Activated CD8-positive, alpha-beta memory T cell treated with anti-CD3 and anti-CD28 coated beads, Interleukin-2, amount 10 ng/mL, durations not matched to agents 7 days and 5 days (primary cell): ENCODE measurements around the gene HPSE. TPM values are rescaled to one million over a fixed set of nuclear protein-coding genes. Genes with fewer than 3 reads are reported as not detected.
"Not testable (repeated sequence)": the region's sequence is repeated elsewhere in the genome, so short reads cannot be mapped to it uniquely, and the experiment has no call there.

ENCODE experiments used
- ATAC-seq: fragments of 150-1000 bp; cut with Tn5 transposase; one replicate; pipeline ENCODE4 v1.10.0; 2021; ENCODE audit warnings: moderate library complexity
- CTCF ChIA-PET: fragments of 350-600 bp; sonication (Branson Sonifier 250); formaldehyde crosslinking; loops from one replicate; lab custom pipeline; 2021; ENCODE audit warnings: antibody characterized with exemption; lab: Charles Lee
- DNase-seq: peaks from one replicate; pipeline ENCODE4 v3.0.0-alpha.2; 2020
- H3K27ac Mint-ChIP-seq: one replicate; pipeline ENCODE4 v1.8.0; 2021; ENCODE audit warnings: mild to moderate bottlenecking, mixed read lengths
- H3K27me3 Mint-ChIP-seq: one replicate; pipeline ENCODE4 v1.8.0; 2021; ENCODE audit warnings: mixed read lengths
- H3K36me3 Mint-ChIP-seq: one replicate; pipeline ENCODE4 v1.8.0; 2021; ENCODE audit warnings: mild to moderate bottlenecking, mixed read lengths
- H3K4me1 Mint-ChIP-seq: one replicate; pipeline ENCODE4 v1.8.0; 2021; ENCODE audit warnings: mixed read lengths
- H3K4me3 Mint-ChIP-seq: one replicate; pipeline ENCODE4 v1.8.0; 2021; ENCODE audit warnings: mild to moderate bottlenecking, moderate library complexity, mixed read lengths
- H3K9me3 Mint-ChIP-seq: one replicate; pipeline ENCODE4 v1.8.0; 2022; ENCODE audit warnings: low read depth, mixed read lengths
- total RNA-seq, 2 experiments: library from RNA; stranded (reverse); gene quantifications; one replicate each; pipeline ENCODE4 v1.2.3, GENCODE V29; 2021

The HPSE gene
- total RNA-seq, 2 experiments from 2014 or later, result 18.4 to 19.6 TPM

DNA sequence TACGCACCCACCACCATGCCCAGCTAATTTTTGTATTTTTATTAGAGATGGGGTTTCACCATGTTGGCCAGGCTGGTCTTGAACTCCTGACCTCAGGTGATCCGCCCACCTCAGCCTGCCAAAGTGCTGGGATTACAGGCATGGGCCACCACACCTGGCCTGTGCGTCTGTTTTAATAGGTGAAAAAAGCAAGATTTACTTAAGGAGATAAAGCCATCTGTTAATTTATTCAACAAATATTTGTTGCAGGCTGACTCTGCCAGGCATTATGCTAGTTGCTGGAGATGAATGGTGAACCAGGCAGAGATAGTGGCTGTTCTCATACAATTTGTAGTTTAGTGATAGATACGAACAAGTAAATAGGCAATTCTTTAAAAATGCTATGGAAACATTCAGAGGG, 9.3 kb downstream of the HPSE start:
- peaks cover 23% of the 10 kb centered on the region for H3K36me3 Mint-ChIP-seq
- H3K4me1 Mint-ChIP-seq, DNase-seq, H3K27ac Mint-ChIP-seq, H3K9me3 Mint-ChIP-seq, ATAC-seq, H3K4me3 Mint-ChIP-seq, CTCF ChIA-PET, H3K27me3 Mint-ChIP-seq: not testable (repeated sequence)

- CTCF ChIA-PET, result no interaction called here
- Mint-ChIP-seq H3K36me3 (peaks cover 33% of the 10 kb centered on the region), H3K4me1 (peaks cover 12% of the 10 kb centered on the region), H3K27ac (no peak overlapping the region), H3K27me3 (no peaks in the 10 kb centered on the region), H3K9me3 (no peaks in the 10 kb centered on the region), H3K4me3 (no peak overlapping the region)
- DNase-seq (no peak), ATAC-seq (no peak)
Observed at GRCh38 chr4:83323136-83323535, 11.5 kb downstream of the HPSE start.

DNA sequence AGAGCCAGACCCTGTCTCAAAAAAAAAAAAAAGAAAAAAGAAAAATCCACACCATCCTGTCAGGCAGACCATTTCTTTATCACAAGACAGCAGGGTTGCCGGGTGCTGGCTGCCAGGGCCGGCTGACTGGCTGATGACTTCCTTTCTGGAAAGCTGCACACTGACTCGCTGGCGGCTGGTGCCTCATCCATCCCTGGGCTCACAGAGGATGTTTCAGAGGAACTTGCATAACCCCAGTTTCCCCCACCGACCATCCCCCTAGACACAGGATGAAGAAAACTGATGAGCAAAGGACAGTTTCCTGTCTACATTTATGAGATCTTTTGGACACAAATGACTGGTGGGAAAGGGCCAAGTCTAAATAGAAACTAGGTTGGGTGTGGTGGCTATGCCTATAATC, 14.1 kb downstream of the HPSE start:
- Mint-ChIP-seq H3K4me3 (no peak overlapping the region), H3K27me3 (no peaks in the 10 kb centered on the region), H3K27ac (peak overlapping the region; percentile 50), H3K36me3 (peaks cover 43% of the 10 kb centered on the region), H3K4me1 (peaks cover 12% of the 10 kb centered on the region), H3K9me3 (no peaks in the 10 kb centered on the region)
- peak; percentile 55 for DNase-seq
- CTCF ChIA-PET, result interaction anchor here (1.0 to 1.2 kb wide), 3 partner anchors 15 to 38 kb away, joined by 3 read pairs; no protein-coding TSS in a partner anchor
- peak; percentile 55 for ATAC-seq

DNA sequence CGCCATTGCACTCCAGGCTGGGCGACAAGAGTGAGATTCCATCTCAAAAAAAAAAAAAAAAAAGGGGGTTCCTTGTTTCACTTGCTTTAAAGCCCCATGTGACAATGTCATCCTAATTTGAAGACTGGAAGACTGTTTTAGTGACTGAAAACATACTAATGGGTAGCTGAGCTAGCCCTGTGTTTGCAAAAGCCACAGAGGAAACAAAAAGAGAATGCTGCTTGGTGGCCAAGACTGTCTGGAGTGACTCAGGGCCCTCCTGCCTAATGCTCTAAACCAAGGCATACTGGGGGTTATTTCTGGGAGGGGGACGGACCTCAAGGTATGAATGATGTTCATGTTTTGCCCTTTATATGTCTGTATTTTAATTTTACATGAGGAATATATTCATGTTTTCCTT, 16.0 kb downstream of the HPSE start:
- Mint-ChIP-seq H3K4me3 (no peak overlapping the region), H3K4me1 (peaks cover 12% of the 10 kb centered on the region), H3K36me3 (peaks cover 43% of the 10 kb centered on the region), H3K27me3 (no peaks in the 10 kb centered on the region), H3K9me3 (no peaks in the 10 kb centered on the region), H3K27ac (no peak overlapping the region)
- no peak for ATAC-seq
- CTCF ChIA-PET, result no interaction called here
- DNase-seq, result no peak

GRCh38 chr4:83317671-83318070, 17.0 kb downstream of the HPSE start:
- H3K27me3 Mint-ChIP-seq, result no peaks in the 10 kb centered on the region
- H3K36me3 Mint-ChIP-seq, result peaks cover 43% of the 10 kb centered on the region
- no peak overlapping the region for H3K27ac Mint-ChIP-seq
- DNase-seq (no peak), ATAC-seq (no peak)
- peaks cover 12% of the 10 kb centered on the region for H3K4me1 Mint-ChIP-seq
- no peaks in the 10 kb centered on the region for H3K9me3 Mint-ChIP-seq
- no peak overlapping the region for H3K4me3 Mint-ChIP-seq
- CTCF ChIA-PET, result no interaction called here

DNA sequence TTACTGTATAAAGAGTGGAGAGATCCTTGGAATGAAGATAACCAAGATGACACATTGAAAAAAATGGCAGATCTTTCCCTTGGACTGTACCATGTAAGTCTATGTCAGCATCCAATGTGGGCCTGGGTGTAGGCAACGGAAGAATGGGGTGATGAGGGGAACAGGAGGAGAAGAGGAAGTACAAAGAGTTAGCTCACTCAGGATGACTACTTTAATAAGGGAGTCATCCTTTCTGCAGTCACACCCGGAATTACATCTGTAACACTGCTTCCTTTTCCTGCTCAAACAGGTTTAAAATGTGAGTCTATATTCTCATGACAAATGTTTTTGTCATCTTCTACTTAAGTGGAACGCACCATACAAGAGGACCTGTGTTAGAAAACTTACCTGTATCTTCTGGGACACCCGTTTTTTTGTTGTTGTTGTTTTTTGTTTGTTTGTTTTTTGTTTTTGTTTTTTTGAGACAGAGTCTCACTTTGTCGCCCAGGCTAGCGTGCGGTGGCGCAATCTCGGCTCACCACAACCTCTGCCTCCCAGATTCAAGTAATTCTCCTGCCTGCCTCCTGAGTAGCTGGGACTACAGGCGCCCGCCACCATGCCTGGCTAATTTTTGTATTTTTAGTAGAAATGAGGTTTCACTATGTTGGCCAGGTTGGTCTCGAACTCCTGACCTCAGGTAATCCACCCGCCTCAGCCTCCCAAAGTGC, 18.0 kb downstream of the HPSE start:
- Mint-ChIP-seq H3K9me3 (no peaks in the 10 kb centered on the region), H3K4me3 (no peak overlapping the region), H3K36me3 (peaks cover 40% of the 10 kb centered on the region), H3K27ac (no peak overlapping the region), H3K27me3 (no peaks in the 10 kb centered on the region), H3K4me1 (peaks cover 12% of the 10 kb centered on the region)
- no peak for DNase-seq
- ATAC-seq, result no peak
- CTCF ChIA-PET, result no interaction called here

GRCh38 chr4:83315341-83315870, 19.2 kb downstream of the HPSE start:
- CTCF ChIA-PET, result no interaction called here
- Mint-ChIP-seq H3K4me3 (no peak overlapping the region), H3K4me1 (peaks cover 5% of the 10 kb centered on the region), H3K36me3 (peaks cover 38% of the 10 kb centered on the region), H3K27ac (no peak overlapping the region), H3K9me3 (no peaks in the 10 kb centered on the region), H3K27me3 (no peaks in the 10 kb centered on the region)
- no peak for ATAC-seq
- no peak for DNase-seq

- CTCF ChIA-PET, result interaction anchor here (1.2 kb wide), 1 partner anchor 25 kb away, joined by 3 read pairs; no protein-coding TSS in a partner anchor
- ATAC-seq (no peak), DNase-seq (no peak)
- Mint-ChIP-seq H3K9me3 (no peaks in the 10 kb centered on the region), H3K36me3 (peaks cover 31% of the 10 kb centered on the region), H3K4me1 (no peaks in the 10 kb centered on the region), H3K4me3 (no peak overlapping the region), H3K27ac (no peak overlapping the region), H3K27me3 (no peaks in the 10 kb centered on the region)
Observed at GRCh38 chr4:83308672-83309071, 26.0 kb downstream of the HPSE start.

DNA sequence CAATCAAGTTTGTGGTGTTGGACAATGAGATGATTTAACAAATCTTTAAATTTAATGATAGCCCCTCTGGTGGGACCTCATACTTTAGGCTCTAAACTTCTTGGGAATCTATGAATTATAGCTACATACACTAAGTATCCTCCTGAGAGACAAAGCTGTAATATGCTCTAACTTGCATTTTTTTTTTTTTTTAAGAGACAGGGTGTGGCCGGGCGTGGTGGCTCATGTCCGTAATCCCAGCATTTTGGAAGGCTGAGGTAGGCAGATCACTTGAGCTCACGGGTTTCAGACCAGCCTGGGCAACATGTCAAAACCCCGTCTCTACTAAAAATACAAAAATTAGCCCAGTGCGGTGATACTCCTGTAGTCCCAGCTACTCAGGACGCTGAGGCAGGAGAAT, 26.7 kb downstream of the HPSE start:
- H3K9me3 Mint-ChIP-seq, result no peaks in the 10 kb centered on the region
- no peak for ATAC-seq

DNA sequence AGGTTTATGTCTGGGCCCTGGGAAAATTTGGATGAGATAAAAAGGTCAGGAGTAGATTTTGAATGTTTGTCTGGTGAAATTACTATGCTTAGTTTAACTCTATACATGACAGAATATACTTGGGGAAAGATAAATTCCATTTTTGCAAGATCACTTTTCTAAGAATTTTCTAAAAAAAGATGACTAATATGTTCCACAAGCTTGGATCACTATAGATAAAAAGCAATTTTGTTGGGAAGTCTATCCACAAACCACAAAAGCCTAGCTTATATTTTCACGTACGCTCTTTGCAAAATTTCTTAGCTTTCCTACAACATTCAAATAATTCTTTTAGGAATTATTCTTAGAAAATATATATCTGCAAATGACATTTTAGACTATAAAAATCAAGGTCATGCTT, 29.5 kb downstream of the HPSE start:
- H3K9me3 Mint-ChIP-seq, result no peaks in the 10 kb centered on the region
- ATAC-seq (no peak), DNase-seq (no peak)
- no peak overlapping the region for H3K4me3 Mint-ChIP-seq
- no peaks in the 10 kb centered on the region for H3K4me1 Mint-ChIP-seq
- no peaks in the 10 kb centered on the region for H3K27me3 Mint-ChIP-seq
- peaks cover 27% of the 10 kb centered on the region for H3K36me3 Mint-ChIP-seq
- CTCF ChIA-PET, result interaction anchor here (1.0 to 1.2 kb wide), 2 partner anchors 15 to 21 kb away, joined by 3 read pairs; partner anchors contain the start of gene COQ2
- H3K27ac Mint-ChIP-seq, result no peak overlapping the region

More for the DNA sequence above, 26.7 kb downstream of the HPSE start:
- CTCF ChIA-PET, result interaction anchor here (1.2 kb wide), 1 partner anchor 25 kb away, joined by 3 read pairs; no protein-coding TSS in a partner anchor
- Mint-ChIP-seq H3K4me3 (no peak overlapping the region), H3K27me3 (no peaks in the 10 kb centered on the region), H3K4me1 (no peaks in the 10 kb centered on the region), H3K27ac (no peak overlapping the region), H3K36me3 (peaks cover 32% of the 10 kb centered on the region)
- no peak for DNase-seq

DNA sequence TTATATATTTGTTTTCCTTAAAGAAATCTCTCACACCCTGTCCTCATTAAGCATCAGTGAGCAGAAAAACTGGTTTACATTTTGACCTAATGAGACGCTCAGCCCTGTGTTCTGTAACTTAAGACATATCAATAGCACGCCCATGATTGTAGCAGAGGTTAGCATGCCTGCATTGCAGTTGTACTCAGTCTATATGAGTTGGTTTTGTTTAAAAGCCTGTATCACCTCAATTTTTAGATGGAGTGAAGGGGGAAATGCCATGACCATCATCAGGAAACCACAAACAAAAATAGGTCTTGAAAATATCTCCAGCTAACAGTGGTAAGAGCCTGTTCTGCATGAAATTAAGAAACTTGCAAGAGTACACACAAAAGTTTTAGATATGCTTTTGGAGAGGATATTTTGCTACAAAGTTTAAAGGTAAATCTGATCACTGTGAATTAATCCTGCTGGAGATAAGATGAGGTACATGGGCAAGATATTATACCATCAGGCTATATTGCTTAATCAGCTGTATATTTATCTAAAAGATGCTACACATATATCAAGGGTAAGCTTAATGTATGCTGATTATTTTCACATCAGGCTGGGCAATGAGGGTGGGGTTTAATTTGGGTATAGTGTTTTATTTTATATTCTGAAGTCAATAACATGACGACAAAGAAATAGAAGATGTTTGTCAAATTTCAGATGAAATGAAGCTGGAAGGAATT, 36.9 kb downstream of the HPSE start:
- Mint-ChIP-seq H3K4me3 (no peak overlapping the region), H3K4me1 (peaks cover 16% of the 10 kb centered on the region)
- peak; percentile 67 for ATAC-seq

DNA sequence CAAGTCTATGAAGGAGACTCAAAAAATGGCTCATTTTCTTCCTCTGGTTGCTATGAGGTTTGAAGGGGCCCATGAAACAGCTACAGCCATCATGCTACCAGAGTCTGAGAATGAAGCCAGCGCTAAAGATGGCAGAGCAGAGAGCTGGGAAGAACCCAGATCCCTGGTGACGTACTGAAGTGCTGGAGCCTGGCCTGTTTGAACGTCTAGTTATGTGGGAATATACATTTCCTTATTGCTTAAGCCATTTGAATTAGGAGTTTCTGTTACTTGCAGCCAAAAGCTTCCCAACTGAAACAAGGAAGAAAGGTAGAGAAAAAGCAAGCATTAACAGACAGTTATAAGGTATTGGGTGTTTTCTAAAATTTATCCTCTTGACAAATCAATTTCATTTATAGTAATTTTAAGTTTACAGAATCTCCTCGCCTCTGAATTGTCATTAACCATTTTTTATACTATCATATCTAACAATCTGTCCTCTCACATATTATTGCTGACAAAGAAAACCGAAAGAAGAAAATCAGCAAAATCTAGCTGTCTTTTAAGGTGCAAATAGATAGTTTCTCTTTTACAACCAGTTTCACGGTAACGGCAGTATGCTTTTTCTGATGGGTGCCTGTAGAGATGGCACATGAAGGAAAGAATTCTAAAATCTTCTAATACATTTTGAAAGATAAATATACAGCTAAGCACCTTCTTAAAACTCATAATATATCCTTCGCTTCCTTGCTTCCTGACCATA, 41.2 kb downstream of the HPSE start:
- peaks cover 14% of the 10 kb centered on the region for H3K4me1 Mint-ChIP-seq
- CTCF ChIA-PET, result interaction anchor here (0.5 to 2.3 kb wide), 3 partner anchors 10 to 442 kb away, joined by 3 to 12 read pairs (median 3); partner anchors contain the start of gene COQ2
- no peaks in the 10 kb centered on the region for H3K27me3 Mint-ChIP-seq
- DNase-seq, result no peak
- no peak overlapping the region for H3K27ac Mint-ChIP-seq
- ATAC-seq, result no peak
- no peaks in the 10 kb centered on the region for H3K9me3 Mint-ChIP-seq
- H3K4me3 Mint-ChIP-seq, result no peak overlapping the region
- peaks cover 16% of the 10 kb centered on the region for H3K36me3 Mint-ChIP-seq

More for the DNA sequence above, 36.9 kb downstream of the HPSE start:
- Mint-ChIP-seq H3K36me3 (peaks cover 20% of the 10 kb centered on the region), H3K27ac (peak overlapping the region; percentile 80), H3K27me3 (no peaks in the 10 kb centered on the region), H3K9me3 (no peaks in the 10 kb centered on the region)
- DNase-seq, result no peak
- CTCF ChIA-PET, result interaction anchor here (0.7 to 1.6 kb wide), 5 partner anchors 13 to 35 kb away, joined by 3 to 4 read pairs (median 3); partner anchors contain the start of gene COQ2
